Sigmoid colon (tissue), 7 donors: ENCODE measurements around the gene HDAC8. TPM values are rescaled to one million over a fixed set of nuclear protein-coding genes. Genes with fewer than 3 reads are reported as not detected.

Source experiments
- DNase-seq: peaks from one replicate; pipeline ENCODE4 v3.0.0-alpha.2; 2019
- H3K27ac ChIP-seq, 4 donors: fragments of 200-600 bp; sonication (generic); one replicate each; pipeline ENCODE4 v1.5.1; 2016 to 2019; ENCODE audit warnings: mild to moderate bottlenecking in 1 of 4
- H3K27me3 ChIP-seq, 3 donors: fragments of 200-600 bp; sonication (generic); one replicate each; pipeline ENCODE4 v1.5.1; 2019; ENCODE audit warnings: mild to moderate bottlenecking in 1 of 3
- H3K36me3 ChIP-seq, 4 donors: fragments of 200-600 bp; sonication (generic); one replicate each; pipeline ENCODE4 v1.5.1; 2016 to 2019
- H3K4me1 ChIP-seq, 4 donors: fragments of 200-600 bp; sonication (generic); one replicate each; pipeline ENCODE4 v1.5.1; 2017 to 2019
- H3K4me3 ChIP-seq, 4 donors: fragments of 200-600 bp; sonication (generic); one replicate each; pipeline ENCODE4 v1.5.1; 2017 to 2019; ENCODE audit warnings: mild to moderate bottlenecking in 2 of 4, moderate library complexity in 1 of 4
- H3K9me3 ChIP-seq, 4 donors: fragments of 200-600 bp in 3 of 4; sonication (generic) in 3 of 4; one replicate each; pipeline versions ENCODE4 v1.5.1 to v1.6.1; 2013 to 2019
- EP300 ChIP-seq, 4 donors: sonication (generic); formaldehyde crosslinking; IDR thresholded peaks; one replicate each; pipeline ENCODE4 v1.6.1; 2017; ENCODE audit warnings: antibody characterized with exemption in 4 of 4
- POLR2A ChIP-seq, 2 donors: fragments of 450-650 bp; IDR thresholded peaks; one replicate each; pipeline ENCODE4 v1.6.1; 2016; ENCODE audit warnings: antibody characterized with exemption in 2 of 2, mild to moderate bottlenecking in 2 of 2, moderate library complexity in 2 of 2
- POLR2AphosphoS5 ChIP-seq, 4 donors: sonication (generic); formaldehyde crosslinking; IDR thresholded peaks; one replicate each; pipeline ENCODE4 v1.6.1; 2017; ENCODE audit warnings: antibody characterized with exemption in 4 of 4
- WGBS, 2 donors: extraction: QIAGEN DNeasy Blood & Tissue Kit; methylation state at CpG; one replicate each; pipeline ENCODE4 v1.1.7; 2013; 5-methylcytosine and 5-hydroxymethylcytosine counted together
- intact Hi-C: fragments of 100-400 bp; cut with DNase I; formaldehyde crosslinking; loops from one replicate; pipeline ENCODE4 v1.15.1; 2023
- polyA plus RNA-seq, 3 donors: library from polyadenylated mRNA; stranded (reverse); fragments of 200-250 nt; gene quantifications; one replicate each; pipeline ENCODE4 v1.2.3, GENCODE V29; 2013
- total RNA-seq, 4 donors: library from RNA; depleted of rRNA; stranded (reverse); fragments of >200 nt; gene quantifications; one replicate each; pipeline ENCODE4 v1.1.0, GENCODE V29; 2016
- TF ChIP-seq, protein P1 (sequence below), 4 experiments: fragments of 450-650 bp in 3 of 4; fragments of 200-600 bp in 1 of 4; IDR thresholded peaks; one replicate each; pipeline ENCODE4 v1.5.1; 2016 to 2019; ENCODE audit warnings: antibody characterized with exemption in 4 of 4, mild to moderate bottlenecking in 3 of 4, moderate library complexity in 2 of 4
- donor health status: healthy with polysubstance abuse.
- donor health status: Bipolar disorder and iron deficiency.
- donor health status: healthy.

Gene HDAC8
- total and polyA plus RNA-seq, 7 donors = 13.2 to 44.0 (median 30.4) TPM

DNA sequence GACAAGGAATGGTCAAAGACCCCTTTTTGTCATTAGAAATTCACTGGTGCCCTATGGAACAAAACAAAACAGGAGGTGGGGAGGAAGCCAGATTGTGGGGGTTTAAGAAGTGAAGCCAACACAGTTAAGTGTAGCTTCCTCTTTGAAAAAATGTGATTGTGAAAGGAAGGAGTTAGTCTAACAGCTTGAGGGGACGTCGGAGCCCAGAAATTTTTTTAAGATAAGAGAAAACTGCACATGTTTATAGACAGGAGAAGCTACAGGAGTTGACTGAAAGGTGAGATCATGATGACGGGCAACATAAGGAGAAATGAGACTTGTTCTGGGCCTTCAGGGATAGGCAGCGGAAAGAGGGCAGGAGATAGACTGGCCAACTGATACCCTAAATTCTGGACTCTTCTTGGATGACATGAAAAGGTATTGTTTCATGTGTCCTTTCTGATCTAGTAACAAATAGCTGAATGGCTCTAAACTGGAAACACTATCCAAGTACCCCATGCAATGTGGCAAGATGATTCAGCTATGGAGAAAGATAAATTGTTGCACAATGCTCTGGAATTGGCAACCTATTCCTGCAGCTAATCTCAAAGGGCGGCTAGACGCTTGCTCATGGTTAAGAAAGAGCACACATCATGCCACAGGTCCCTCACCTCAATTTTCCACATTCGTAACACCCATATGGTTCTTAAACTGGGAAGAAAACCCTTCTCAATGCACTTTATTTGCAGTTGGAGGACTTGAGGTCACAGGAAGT, 3.7 kb upstream of the HDAC8 start:
- TF ChIP-seq, protein P1, sequence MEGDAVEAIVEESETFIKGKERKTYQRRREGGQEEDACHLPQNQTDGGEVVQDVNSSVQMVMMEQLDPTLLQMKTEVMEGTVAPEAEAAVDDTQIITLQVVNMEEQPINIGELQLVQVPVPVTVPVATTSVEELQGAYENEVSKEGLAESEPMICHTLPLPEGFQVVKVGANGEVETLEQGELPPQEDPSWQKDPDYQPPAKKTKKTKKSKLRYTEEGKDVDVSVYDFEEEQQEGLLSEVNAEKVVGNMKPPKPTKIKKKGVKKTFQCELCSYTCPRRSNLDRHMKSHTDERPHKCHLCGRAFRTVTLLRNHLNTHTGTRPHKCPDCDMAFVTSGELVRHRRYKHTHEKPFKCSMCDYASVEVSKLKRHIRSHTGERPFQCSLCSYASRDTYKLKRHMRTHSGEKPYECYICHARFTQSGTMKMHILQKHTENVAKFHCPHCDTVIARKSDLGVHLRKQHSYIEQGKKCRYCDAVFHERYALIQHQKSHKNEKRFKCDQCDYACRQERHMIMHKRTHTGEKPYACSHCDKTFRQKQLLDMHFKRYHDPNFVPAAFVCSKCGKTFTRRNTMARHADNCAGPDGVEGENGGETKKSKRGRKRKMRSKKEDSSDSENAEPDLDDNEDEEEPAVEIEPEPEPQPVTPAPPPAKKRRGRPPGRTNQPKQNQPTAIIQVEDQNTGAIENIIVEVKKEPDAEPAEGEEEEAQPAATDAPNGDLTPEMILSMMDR (IDR thresholded peaks at IDR 0.05) = no peak
- TF ChIP-seq POLR2AphosphoS5 (IDR thresholded peaks at IDR 0.05) (no peak), EP300 (IDR thresholded peaks at IDR 0.05) (no peak), POLR2A (IDR thresholded peaks at IDR 0.05) (no peak)
- no peaks in the 10 kb centered on the region for H3K27me3 ChIP-seq
- no peaks in the 10 kb centered on the region for H3K9me3 ChIP-seq
- no peak overlapping the region for H3K4me3 ChIP-seq
- intact Hi-C loops = no loop called here
- no peak for DNase-seq
- H3K4me1 ChIP-seq = peaks cover 0 to 6% (median 0%) of the 10 kb centered on the region in 4 donors
- no peak overlapping the region for H3K27ac ChIP-seq
- peaks cover 0 to 3% (median 0%) of the 10 kb centered on the region in 4 donors for H3K36me3 ChIP-seq
- whole genome bisulfite sequencing, 2 donors = 73 to 87% methylated on average over 7 of the region's 7 CpGs

DNA sequence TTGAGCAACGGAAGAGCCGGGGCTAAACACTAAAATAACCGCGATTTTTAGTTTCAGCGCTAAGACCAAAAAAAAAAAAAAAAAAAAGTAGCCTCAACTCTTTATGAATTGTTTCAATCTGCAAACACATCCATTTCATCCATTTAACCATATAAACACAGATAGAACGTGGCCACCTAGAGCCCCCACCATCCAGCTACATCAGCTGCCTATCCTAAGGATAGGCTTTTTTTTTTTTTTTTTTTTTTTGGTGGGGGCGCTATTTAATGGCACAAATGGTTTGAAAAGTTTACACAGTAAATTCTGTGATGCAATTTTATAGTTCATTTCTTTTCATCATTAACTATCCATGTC, 492 bp upstream of the HDAC8 start:
- peak overlapping the region; percentile 42 to 61 (median 56) for H3K4me3 ChIP-seq
- 0% methylated on average over 7 of the region's 7 CpGs for WGBS, 2 donors
- H3K27ac ChIP-seq = peak overlapping the region in 3 of 4 donors; percentile 66 to 75 (median 75)

DNA sequence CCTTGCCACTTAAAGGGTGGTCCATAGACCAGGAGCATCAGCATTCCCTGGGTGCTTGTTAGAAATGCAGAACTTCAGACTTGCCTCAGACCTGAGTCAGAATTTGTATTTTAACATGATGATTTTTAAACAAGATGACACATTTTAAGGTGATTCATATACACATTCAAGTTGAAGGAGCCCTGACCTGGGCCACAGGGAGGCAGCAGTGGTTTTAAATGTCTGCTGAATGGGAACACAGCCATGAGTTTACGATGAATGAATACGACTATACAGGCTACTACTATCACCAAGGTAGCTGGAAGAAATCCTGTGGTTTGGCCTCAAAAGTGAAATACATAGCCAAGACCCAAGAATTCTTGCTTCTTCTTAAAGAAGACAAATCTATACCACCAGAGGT, 2.9 kb downstream of the HDAC8 start:
- TF ChIP-seq, protein P1 (IDR thresholded peaks at IDR 0.05) = no peak
- TF ChIP-seq POLR2AphosphoS5 (IDR thresholded peaks at IDR 0.05) (no peak), EP300 (IDR thresholded peaks at IDR 0.05) (no peak), POLR2A (IDR thresholded peaks at IDR 0.05) (no peak)
- 45 to 72% methylated on average over 2 of the region's 2 CpGs for WGBS, 2 donors
- H3K4me1 ChIP-seq = peaks cover 0 to 6% (median 0%) of the 10 kb centered on the region in 4 donors

More for the DNA sequence above, 492 bp upstream of the HDAC8 start:
- H3K27me3 ChIP-seq = no peaks in the 10 kb centered on the region
- peaks cover 0 to 6% (median 0%) of the 10 kb centered on the region in 4 donors for H3K36me3 ChIP-seq
- intact Hi-C loops = no loop called here
- no peak for DNase-seq
- peaks cover 0 to 6% (median 0%) of the 10 kb centered on the region in 4 donors for H3K4me1 ChIP-seq
- H3K9me3 ChIP-seq = no peaks in the 10 kb centered on the region
- TF ChIP-seq, protein P1 (IDR thresholded peaks at IDR 0.05) = no peak
- TF ChIP-seq POLR2A (IDR thresholded peaks at IDR 0.05) (no peak), POLR2AphosphoS5 (IDR thresholded peaks at IDR 0.05) (no peak), EP300 (IDR thresholded peaks at IDR 0.05) (no peak)

DNA sequence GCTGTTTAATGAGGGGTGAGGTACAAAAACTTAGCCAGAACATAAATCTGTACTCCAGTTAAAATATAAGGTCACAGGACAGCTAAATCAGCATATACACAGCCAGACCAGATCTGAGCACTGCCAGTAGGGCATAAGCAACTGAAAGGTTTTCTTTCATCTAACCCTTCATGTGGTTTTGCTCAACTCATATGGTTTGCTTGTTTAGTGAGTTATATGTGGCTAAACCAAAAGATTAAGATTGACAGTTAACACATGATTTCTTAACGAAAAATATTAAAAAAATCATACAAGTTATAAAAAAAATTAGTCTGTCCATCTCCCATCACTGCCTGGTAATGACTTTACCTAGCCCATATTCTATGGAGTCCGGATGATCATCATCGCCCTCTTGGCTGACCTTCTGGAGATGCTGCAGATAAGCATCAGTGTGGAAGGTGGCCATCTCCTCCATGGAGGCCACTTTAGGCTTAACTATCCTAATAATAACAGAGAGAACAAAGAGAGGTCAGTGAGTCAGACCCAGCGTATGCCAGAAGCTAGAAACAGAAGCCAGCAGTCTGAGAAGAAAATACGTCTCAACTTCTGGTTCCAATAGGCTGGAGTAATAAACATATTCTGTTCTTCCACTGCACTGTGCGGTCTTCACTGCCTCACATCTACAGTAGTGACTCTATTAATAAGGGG, 4.1 kb downstream of the HDAC8 start:
- no peaks in the 10 kb centered on the region for H3K9me3 ChIP-seq
- H3K36me3 ChIP-seq = peaks cover 0 to 34% (median 0%) of the 10 kb centered on the region in 4 donors
- peaks cover 0 to 6% (median 0%) of the 10 kb centered on the region in 4 donors for H3K4me1 ChIP-seq
- 88 to 93% methylated on average over 6 of the region's 6 CpGs for WGBS, 2 donors
- no peaks in the 10 kb centered on the region for H3K27me3 ChIP-seq
- intact Hi-C loops = no loop called here
- no peak overlapping the region for H3K27ac ChIP-seq
- no peak overlapping the region for H3K4me3 ChIP-seq
- TF ChIP-seq, protein P1 (IDR thresholded peaks at IDR 0.05) = no peak
- TF ChIP-seq EP300 (IDR thresholded peaks at IDR 0.05) (no peak), POLR2AphosphoS5 (IDR thresholded peaks at IDR 0.05) (no peak)
- DNase-seq = no peak

More for the DNA sequence above, 2.9 kb downstream of the HDAC8 start:
- no peak overlapping the region for H3K27ac ChIP-seq
- peaks cover 0 to 25% (median 0%) of the 10 kb centered on the region in 4 donors for H3K36me3 ChIP-seq
- intact Hi-C loops = no loop called here
- no peak overlapping the region for H3K4me3 ChIP-seq
- no peaks in the 10 kb centered on the region for H3K27me3 ChIP-seq
- DNase-seq = no peak
- no peaks in the 10 kb centered on the region for H3K9me3 ChIP-seq
